Mononuclear cell (primary cell): ENCODE data around the gene ITSN2. TPM values are rescaled to one million over a fixed set of nuclear protein-coding genes. Genes with fewer than 3 reads are reported as not detected.

Source experiments
- H3K27me3 ChIP-seq: 2 replicates; pipeline ENCODE4 v1.6.0; 2011; ENCODE audit warnings: low read length, control low read depth; ENCODE audit not compliant: insufficient read depth
- H3K4me1 ChIP-seq: 2 replicates; pipeline ENCODE4 v1.5.1; 2011; ENCODE audit warnings: mild to moderate bottlenecking, low read length, control low read depth; ENCODE audit not compliant: insufficient read depth
- H3K4me3 ChIP-seq: 2 replicates; pipeline ENCODE4 v1.5.1; 2011; ENCODE audit warnings: mild to moderate bottlenecking, low read length, moderate library complexity
- H3K9me3 ChIP-seq: 2 replicates; pipeline ENCODE4 v1.5.1; 2011; ENCODE audit warnings: low read depth, mild to moderate bottlenecking, control low read depth, low read length
- total RNA-seq: library from RNA; depleted of rRNA; stranded (reverse); fragments of >200 nt; gene quantifications from one replicate; pipeline ENCODE4 v1.2.3, GENCODE V29; 2012

The ITSN2 gene
- total RNA-seq, 1 donor, result 102 TPM

- Histone ChIP-seq H3K4me3 (no peak overlapping the region), H3K27me3 (no peaks in the 10 kb centered on the region), H3K4me1 (peaks cover 52% of the 10 kb centered on the region), H3K9me3 (no peaks in the 10 kb centered on the region)
These were observed 30.6 kb downstream of the ITSN2 start for GRCh38 chr2:24329700-24330099.

DNA sequence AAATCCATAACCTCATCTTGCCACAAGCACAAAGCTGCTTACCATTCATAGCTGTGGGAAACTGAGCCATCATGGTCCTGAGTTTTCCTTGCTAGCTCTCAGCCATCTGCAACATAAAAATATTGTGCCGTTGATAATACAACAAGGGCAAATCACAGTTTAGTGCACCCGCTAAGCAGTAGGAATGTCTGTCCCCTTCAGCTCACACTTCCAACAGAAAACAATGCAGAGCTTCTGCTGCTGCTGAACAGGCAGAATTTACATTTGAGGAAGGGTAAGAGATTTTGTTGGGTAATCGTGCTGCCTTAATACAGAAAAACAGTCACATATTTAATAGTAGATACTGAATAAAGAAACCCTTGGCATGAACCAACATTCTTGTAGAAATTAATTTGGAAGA, 32.3 kb downstream of the ITSN2 start:
- H3K4me3 ChIP-seq, result no peak overlapping the region
- H3K9me3 ChIP-seq, result no peaks in the 10 kb centered on the region
- H3K27me3 ChIP-seq, result no peaks in the 10 kb centered on the region
- peaks cover 45% of the 10 kb centered on the region for H3K4me1 ChIP-seq

GRCh38 chr2:24317491-24317920, 42.8 kb downstream of the ITSN2 start:
- Histone ChIP-seq H3K9me3 (no peaks in the 10 kb centered on the region), H3K4me1 (no peaks in the 10 kb centered on the region), H3K4me3 (no peak overlapping the region), H3K27me3 (no peaks in the 10 kb centered on the region)

DNA sequence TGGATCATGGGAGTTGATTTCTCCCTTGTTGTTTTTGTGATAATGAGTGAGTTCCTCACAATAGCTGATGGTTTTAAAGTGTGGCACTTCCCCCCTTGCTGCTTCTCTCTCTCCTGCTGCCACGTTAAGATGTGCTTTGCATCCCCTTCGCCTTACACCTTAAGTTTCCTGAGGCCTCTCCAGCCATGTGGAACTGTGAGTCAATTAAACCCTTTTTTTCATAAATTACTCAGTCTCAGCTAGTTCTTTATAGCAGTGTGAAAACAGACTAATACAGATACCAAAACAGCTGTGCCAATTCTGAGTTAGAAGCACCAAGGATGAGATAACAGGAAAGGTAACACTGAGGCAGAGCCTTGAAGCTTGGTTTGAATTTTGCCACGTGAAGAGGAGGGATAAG, 44.7 kb downstream of the ITSN2 start:
- Histone ChIP-seq H3K9me3 (no peaks in the 10 kb centered on the region), H3K27me3 (no peaks in the 10 kb centered on the region), H3K4me1 (no peaks in the 10 kb centered on the region), H3K4me3 (no peak overlapping the region)

- no peaks in the 10 kb centered on the region for H3K9me3 ChIP-seq
These were observed 46.3 kb downstream of the ITSN2 start for GRCh38 chr2:24313744-24314632.

GRCh38 chr2:24307961-24308360, 52.4 kb downstream of the ITSN2 start:
- no peaks in the 10 kb centered on the region for H3K9me3 ChIP-seq
- H3K4me1 ChIP-seq, result no peaks in the 10 kb centered on the region
- no peak overlapping the region for H3K4me3 ChIP-seq
- H3K27me3 ChIP-seq, result no peaks in the 10 kb centered on the region

More at GRCh38 chr2:24313744-24314632, 46.3 kb downstream of the ITSN2 start:
- H3K4me3 ChIP-seq, result no peak overlapping the region
- H3K4me1 ChIP-seq, result no peaks in the 10 kb centered on the region
- H3K27me3 ChIP-seq, result no peaks in the 10 kb centered on the region

GRCh38 chr2:24304631-24305030, 55.7 kb downstream of the ITSN2 start:
- Histone ChIP-seq H3K27me3 (no peaks in the 10 kb centered on the region), H3K9me3 (no peaks in the 10 kb centered on the region), H3K4me3 (no peak overlapping the region), H3K4me1 (no peaks in the 10 kb centered on the region)

DNA sequence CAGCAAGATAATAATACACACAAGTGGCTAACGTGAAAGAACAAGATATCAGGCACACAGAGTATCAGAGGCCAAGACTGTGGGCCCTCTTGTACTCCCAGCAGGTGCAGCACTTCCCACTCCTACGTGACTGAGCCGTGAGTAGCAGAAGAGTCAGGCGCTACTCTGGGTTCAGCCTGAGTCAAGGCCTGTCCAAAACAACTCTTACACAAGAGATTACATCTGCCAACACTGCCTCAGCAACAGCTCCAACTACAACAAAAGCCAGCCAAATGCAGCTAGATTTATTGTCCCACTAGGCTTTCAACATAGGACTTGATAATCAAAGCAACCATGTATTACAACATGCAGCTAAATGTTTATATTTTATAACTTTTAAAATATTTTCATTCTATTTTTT, 56.2 kb downstream of the ITSN2 start:
- Histone ChIP-seq H3K4me1 (no peaks in the 10 kb centered on the region), H3K9me3 (no peaks in the 10 kb centered on the region), H3K4me3 (no peak overlapping the region), H3K27me3 (no peaks in the 10 kb centered on the region)

GRCh38 chr2:24301599-24301998, 58.7 kb downstream of the ITSN2 start:
- H3K9me3 ChIP-seq, result no peaks in the 10 kb centered on the region

DNA sequence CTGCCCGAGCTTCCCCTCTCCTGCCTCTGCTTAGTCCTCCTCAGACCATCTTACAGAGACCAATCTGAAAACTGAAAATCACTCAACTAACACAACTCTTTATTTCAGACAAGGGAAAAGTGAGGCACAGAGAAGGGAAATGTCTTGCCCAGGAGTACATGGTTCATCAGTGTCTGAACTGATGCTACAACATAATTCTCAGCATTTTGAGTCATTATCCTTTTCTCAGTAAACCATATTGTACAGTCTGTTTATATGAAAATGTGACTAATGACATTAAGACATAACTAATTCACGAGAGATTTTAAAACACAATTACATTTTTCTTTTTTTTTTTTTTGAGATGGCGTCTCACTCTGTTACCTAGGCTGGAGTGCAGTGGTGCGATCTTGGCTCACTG, 62.7 kb downstream of the ITSN2 start:
- Histone ChIP-seq H3K27me3 (no peaks in the 10 kb centered on the region), H3K4me1 (no peaks in the 10 kb centered on the region), H3K4me3 (no peak overlapping the region), H3K9me3 (no peaks in the 10 kb centered on the region)

More at GRCh38 chr2:24301599-24301998, 58.7 kb downstream of the ITSN2 start:
- H3K4me3 ChIP-seq, result no peak overlapping the region
- no peaks in the 10 kb centered on the region for H3K27me3 ChIP-seq
- H3K4me1 ChIP-seq, result no peaks in the 10 kb centered on the region

- H3K9me3 ChIP-seq, result no peaks in the 10 kb centered on the region
- H3K4me1 ChIP-seq, result no peaks in the 10 kb centered on the region
- H3K27me3 ChIP-seq, result no peaks in the 10 kb centered on the region
- no peak overlapping the region for H3K4me3 ChIP-seq
These were observed 73.2 kb downstream of the ITSN2 start for GRCh38 chr2:24287171-24287570.

DNA sequence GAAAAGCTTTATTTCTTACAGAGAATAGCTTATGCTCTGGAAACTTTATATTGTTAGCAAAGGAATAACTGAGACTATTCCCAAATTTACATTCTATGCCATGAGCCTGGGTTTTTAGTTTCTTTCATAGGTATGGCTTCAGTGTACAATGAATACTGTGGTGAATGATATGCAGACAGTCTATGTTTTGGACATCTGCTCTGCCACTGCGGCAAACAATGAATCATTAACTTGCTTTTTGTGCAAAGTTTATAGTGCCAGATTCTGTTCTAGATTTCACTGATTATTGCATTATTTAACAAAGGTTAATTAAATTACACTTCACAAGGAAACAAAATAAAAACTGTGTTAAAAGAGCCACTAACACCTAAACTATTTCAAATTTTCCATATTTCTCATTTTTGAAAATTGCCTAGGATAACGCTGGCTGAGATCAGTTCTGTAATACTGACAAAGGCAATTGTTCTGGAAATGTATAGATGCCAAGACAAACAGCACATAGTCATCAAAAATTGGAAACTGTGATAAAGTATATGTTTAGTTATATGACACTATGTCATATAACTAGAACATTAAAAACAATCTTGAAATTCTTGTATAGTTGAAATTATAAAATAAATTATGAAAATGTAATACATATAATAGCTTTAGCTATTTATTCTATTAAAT, 74.7 kb downstream of the ITSN2 start:
- Histone ChIP-seq H3K9me3 (no peaks in the 10 kb centered on the region), H3K4me1 (no peaks in the 10 kb centered on the region), H3K27me3 (no peaks in the 10 kb centered on the region), H3K4me3 (no peak overlapping the region)

DNA sequence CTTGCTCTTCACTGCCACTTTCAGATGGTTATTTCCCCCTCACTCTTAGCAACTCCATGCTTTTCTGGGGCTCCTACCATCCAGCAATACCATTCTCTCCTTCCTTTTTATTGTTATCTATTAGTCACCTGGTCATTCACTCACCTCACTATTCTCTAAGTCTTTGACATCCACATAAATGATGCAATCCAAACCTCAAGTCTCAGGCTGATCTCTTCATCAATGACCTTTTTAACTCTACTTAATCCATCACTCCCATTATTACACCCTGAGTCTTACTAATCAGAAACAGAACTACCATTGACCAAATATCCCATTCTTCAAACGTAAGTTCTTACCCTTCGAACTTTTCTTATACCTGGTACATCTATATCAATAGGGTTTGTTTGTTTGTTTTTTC, 79.7 kb downstream of the ITSN2 start:
- Histone ChIP-seq H3K4me1 (no peaks in the 10 kb centered on the region), H3K9me3 (no peaks in the 10 kb centered on the region), H3K4me3 (no peak overlapping the region), H3K27me3 (no peaks in the 10 kb centered on the region)

DNA sequence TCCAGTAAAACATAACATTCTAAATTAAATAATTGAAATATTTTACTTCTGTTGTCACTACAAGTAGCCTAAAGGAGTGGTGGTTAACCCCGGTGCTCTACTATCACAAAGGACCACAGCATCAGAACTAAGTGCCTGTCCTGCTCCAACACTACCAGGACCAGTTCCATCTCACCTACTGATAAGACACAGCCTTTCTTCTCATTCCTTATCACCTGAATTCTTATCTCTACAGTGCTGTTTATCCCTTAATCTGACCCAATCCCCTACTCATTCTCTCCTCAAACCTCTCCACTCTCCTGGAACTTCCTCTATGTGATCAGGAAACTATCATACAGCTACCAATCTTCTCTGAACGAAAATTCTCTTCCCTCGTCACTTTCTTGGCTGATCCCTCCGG, 80.2 kb downstream of the ITSN2 start:
- Histone ChIP-seq H3K4me3 (no peak overlapping the region), H3K9me3 (no peaks in the 10 kb centered on the region), H3K4me1 (no peaks in the 10 kb centered on the region), H3K27me3 (no peaks in the 10 kb centered on the region)

DNA sequence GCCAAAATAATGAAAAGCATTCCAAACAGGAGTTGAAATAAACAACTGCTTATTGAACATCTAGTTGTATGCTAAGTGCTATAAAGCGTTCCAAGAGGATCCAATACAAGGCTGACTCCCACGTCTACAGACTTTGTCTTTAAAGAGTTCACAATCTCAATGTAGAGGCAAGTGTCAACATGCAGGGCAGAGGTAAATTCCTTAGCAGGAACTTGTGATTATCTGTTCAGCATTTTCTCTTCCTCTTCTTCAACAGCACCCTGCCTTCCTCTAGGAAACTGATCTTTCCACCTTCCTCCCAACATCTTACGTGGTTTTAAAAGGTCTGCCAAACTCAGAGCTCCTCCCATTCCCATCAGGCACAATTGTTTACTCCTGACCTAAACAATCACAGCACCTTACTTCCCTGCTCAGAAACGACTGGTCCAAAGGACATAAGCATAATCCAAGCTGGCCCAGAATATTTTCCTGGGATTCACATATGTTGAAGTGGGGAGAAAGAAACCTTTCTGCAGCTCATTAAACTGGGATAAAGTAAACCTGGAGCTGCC, 83.9 kb downstream of the ITSN2 start:
- H3K4me3 ChIP-seq, result no peak overlapping the region
- H3K4me1 ChIP-seq, result no peaks in the 10 kb centered on the region
- H3K9me3 ChIP-seq, result no peaks in the 10 kb centered on the region
- no peaks in the 10 kb centered on the region for H3K27me3 ChIP-seq
